HCT116 (cell line): Measurements from ENCODE around the gene BAX.

Experiments
- ATF3 ChIP-seq: IDR thresholded peaks from 2 replicates; pipeline ENCODE4 v1.6.1; 2012
- CBX3 ChIP-seq: IDR thresholded peaks from 2 replicates; pipeline ENCODE4 v1.6.1; 2012; ENCODE audit warnings: low read depth
- CTCF ChIP-seq, 3 experiments: fragments of 200-600 bp in 1 of 3; sonication (generic) in 1 of 3; IDR thresholded peaks in 2 of 3; conservative IDR thresholded peaks in 1 of 3; 2 replicates each; pipeline ENCODE4 v1.5.1; 2012 to 2017; ENCODE audit warnings: low read depth in 2 of 3, low read length in 2 of 3, antibody characterized with exemption in 1 of 3, borderline replicate concordance in 1 of 3, control low read depth in 1 of 3, mild to moderate bottlenecking in 1 of 3, mixed read lengths in 1 of 3, mixed run types in 1 of 3, moderate library complexity in 1 of 3; ENCODE audit not compliant: insufficient read depth in 1 of 3
- EZH2phosphoT487 ChIP-seq: fragments of 200-600 bp; IDR thresholded peaks from 2 replicates; pipeline ENCODE4 v1.6.1; 2018; ENCODE audit warnings: antibody characterized with exemption, borderline replicate concordance
- POLR2A ChIP-seq: IDR thresholded peaks from 2 replicates; pipeline ENCODE4 v1.7.0; 2011; ENCODE audit warnings: borderline replicate concordance; ENCODE audit not compliant: insufficient read depth, insufficient read length; ENCODE audit errors: extremely low read depth
- POLR2AphosphoS5 ChIP-seq: IDR thresholded peaks from 2 replicates; pipeline ENCODE4 v1.6.1; 2011; ENCODE audit warnings: mild to moderate bottlenecking, low read depth, low read length, moderate library complexity
- SRF ChIP-seq: IDR thresholded peaks from 2 replicates; pipeline ENCODE4 v1.6.1; 2012; ENCODE audit warnings: low read depth

DNA sequence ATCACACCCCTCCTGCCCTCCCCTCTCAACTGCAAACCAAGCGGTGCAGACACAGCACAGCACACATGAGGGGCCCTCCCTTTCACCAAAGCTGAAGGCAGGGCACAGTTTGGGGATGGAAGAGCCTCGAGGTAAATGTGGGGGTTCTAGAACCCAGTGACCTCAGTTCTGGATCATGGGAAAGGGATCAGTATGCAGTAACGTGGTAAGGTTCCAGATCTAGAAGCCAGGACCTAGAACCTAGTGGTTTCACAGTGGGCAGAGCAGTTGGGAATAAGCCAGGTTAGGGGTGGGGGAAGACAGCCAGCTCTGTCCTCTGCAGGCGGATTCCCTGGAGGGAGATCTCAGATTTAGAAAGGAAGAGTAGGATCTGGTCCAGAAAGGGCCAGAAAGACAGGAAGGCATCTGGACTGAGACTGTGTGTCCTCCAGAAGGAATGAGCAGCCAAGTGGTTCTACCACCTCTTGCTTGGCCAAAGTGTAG lies 13.5 kb downstream of the BAX start:
- TF ChIP-seq ATF3 (no peak; the same call in 1 of the 2 replicates), POLR2AphosphoS5 (no peak), CBX3 (no peak), CTCF (IDR thresholded peaks at IDR 0.05 in 2 of 3, conservative IDR thresholded peaks at IDR 0.05 in 1 of 3; ENCODE audit: borderline replicate concordance in 1 of 3, insufficient read depth in 1 of 3, low read depth in 2 of 3, low read length in 2 of 3) (no peak), SRF (no peak), EZH2phosphoT487 (no peak), POLR2A (no peak)
